Measurements from ENCODE around the gene DIAPH1.

The DIAPH1 gene

GRCh38 chr5:141476132-141476911 lies 142.5 kb downstream of the DIAPH1 start:
- DNase-seq: no peak

DNA sequence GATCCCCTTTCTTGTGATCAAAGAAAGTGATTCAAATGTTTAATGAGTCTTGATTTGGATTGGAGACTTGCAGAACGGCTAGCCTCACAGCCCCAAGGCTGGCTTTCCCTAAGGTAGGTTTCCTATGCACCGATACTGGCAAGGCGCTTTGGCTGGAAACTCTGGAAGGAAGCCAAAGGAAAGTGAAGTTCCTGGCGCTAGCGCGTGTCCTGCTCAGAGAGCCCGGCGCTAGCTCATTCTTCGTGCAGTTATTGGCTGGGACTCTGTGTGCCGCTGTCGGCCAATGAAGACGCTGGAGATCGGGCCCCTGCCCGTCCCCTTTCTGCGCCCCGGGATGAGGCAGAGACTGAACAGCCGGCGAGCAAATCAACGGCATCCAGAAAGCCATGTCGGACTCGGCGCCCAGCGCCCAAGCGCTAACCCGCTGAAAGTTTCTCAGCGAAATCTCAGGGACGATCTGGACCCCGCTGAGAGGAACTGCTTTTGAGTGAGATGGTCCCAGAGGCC lies 143.1 kb downstream of the DIAPH1 start, which contains the start of gene PCDHGC3:
Gene PCDHGC3, plus strand, starts transcription at position 342 of the 507 bp plus-strand sequence. Its CDS starts 151 bp downstream, at position 493.
- peak; percentile 49 for DNase-seq

DNA sequence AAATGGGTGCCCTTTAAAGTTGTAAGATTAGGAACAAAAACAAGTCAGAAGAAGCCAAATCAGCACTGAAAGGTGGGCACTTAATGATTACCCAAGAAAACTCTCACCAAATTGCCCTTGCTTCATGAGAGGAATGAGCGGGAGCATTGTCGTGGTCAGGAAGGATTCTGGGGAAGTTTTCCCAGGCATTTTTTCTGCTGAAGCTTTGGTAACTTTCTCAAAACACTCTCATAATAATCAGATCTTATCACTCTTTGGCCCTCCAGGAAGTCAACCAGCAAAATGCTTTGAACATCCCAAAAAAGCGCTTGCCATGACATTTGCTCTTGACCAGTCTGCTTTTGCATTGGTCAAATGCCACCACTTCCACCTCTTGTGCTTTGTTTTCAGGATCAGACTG lies 153.4 kb downstream of the DIAPH1 start:
- no peak for DNase-seq

All from activated CD4-positive, alpha-beta T cell treated with anti-CD3 and anti-CD28 coated beads, Interleukin-10, Interleukin-2, amounts not matched to agents 100 ng/mL and 50 ng/mL, durations not matched to agents 16 hours and 8 hours (primary cell).